ELF-1 (cell line): ENCODE data around the gene GGA3.
A peak's percentile ranks its signal among the peaks of the same experiment; 100 is the strongest.

ENCODE experiments used
- DNase-seq: peaks from one replicate; pipeline ENCODE4 v3.0.0-alpha.2; 2016; ENCODE audit warnings: low read depth, low spot score

GGA3 gene

DNA sequence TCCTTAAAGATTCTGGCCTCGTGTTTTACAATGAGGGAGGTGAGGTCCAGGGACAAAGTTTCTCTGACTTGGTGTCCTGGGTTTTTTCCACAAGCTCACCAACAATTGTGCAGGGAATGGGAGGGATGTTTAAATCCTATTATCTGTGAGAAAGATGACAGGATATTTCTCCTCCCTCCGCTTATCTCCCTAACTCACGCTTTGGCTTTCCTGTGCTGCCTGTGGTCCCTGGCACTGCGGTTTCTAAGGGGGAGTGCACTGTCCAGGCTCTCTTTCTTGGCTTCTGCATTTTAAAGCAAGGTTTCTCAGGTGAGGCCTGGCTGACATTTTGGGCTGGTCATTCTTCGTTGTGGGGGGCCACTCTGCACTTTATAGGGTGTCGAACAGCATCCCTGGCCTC lies 16.4 kb downstream of the GGA3 start:
- no peak for DNase-seq

DNA sequence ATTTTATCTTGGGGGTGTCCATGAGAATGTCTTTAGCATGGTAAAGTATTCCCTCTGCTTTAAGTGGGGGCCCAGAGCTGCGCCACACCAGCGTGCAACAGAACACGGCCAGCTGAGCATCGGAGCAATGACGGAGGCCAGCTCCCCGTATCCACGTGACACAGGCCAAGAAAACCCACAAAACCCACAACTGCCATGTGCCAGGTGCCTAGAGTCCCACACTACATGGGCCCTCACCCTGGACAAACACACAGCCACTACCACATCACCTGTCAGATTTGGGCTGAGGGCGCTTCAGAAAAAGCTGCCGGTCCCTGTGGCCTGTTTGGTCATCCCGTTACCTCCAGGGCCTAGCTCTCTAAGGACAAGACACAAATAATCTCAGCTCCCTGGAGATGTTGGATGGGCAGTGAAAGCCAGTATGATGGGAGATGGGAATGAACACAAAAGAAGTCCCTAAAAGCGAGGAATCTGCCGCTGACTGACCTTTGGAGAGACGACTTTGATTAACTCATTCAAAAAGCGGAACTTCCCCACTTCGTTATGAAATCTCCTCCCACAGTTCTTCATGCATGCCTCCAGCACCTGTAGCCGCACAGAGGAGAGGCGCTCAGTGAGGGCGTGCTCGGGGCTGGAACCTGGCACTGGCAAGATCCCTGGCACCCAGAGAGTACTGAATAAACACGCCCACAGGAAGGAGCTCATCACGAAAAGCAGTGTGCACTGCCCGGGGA lies 17.1 kb downstream of the GGA3 start:
- DNase-seq: no peak

DNA sequence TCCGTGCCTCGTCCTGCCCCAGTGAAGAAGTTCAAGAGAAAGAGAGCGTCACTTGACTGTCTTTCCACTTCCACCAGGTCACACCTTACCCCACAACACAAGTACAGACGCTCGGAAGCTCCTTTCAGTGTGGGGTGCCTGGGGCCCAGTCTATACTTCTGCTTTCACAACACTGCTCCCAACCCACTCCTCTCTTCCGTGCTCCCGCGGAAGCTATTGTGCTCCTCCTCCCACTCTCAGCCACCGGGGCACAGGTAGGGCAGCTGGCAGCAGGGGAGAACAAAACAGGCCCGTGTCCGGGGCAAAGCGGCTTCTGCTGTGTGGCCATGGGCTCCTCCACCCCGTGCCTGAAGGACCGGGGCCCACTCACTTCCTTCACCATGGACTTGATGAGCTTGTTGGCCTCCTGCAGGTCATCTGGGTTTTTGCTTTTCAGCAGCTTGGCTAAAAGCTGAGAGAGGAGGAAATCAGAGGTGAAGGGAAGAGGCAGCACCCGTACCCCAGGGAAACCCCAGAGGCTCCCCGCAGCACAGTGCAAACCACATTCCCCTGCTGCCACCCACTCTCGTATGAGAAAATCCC lies 18.9 kb downstream of the GGA3 start:
- no peak for DNase-seq

DNA sequence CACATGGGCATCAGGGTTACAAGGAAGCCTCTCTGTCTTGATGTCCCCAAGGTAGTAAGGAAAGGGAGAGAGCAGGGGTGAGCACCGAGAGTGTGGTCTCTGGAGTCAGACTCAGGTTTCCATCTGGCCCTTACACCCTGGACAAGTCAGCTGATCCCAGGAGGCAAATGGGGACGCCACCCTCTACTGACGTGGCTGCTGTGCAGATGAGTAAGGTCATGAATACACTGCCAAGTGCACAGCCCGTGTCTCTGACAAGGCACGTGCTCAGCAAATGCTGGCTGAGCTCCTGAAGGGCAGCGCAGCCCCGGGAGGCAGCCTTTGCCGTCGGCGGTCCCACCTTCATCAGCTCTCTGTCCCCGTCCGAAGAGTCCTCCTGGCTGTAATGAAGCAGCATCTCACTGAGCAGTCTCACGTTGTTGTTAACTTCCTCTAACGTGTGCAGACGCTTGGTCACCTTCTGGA lies 19.4 kb downstream of the GGA3 start:
- no peak for DNase-seq

DNA sequence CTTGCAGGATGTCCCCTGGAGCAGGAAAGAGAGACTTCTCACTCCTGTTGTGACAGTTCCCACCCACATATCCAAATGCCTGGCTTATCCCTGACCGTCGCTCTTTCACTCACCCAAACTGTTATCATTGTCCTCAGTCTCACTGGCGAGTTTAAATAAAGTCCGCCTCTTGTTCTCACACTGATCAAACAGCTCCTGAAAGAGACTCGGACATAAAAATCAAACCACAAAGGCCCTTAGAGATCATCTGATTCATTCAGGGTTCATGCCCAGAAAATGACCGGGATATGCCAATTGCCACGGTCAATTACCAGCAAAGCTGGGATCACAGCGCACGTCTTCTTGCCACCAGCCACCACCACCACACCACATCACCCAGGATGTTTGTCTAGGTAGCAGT lies 19.9 kb downstream of the GGA3 start:
- no peak for DNase-seq

DNA sequence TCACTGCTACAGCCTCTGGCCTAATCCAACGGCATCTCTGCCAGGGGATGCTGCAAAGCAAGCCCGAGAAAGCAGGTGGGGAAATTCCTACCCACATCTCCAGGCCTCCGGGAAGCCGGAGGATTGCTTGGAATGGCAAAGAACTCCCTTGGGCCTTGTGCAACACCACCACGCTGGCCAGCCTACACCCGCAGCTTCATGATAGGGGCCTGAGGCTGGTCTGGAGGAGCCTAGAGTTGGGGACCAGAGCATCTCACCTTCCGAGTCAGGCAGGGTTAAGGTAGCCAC lies 20.3 kb downstream of the GGA3 start:
- no peak for DNase-seq

DNA sequence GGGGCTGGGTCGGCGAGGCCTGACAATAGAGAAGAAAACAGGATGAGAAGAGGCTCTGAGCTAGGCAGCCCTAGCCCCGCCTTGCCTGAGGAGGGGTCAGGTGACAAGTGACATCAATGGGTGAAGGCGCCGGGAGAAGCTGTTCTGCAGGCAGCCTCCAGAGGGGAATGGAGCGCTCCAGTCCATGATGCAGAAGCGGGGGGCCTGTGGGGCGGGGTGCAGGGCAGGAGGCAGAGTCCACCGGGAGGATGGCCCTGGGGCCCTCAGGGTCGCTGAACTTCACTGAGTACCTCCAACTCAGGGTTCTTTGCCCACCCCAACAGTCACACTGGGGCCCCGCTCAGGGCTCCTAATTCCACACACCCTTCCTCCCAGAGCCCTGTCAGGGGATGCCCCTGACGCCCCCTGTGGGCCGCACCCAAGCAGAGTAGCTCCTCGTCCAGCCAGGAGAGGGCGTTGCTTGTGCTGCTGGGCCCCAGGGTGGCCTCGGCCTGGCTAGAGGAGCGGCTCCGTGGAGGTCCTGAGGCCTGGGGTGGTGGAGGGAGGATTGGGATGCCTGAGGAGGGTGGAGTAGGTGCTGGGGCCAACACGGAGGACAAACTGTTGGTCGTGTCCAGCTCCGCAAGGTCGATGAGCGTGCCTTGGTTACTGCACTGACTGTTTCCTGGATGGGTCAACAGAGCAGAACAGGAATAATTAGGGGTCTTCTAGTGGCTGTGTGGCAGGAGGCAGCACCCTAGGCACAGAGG lies 20.8 kb downstream of the GGA3 start:
- peak; percentile 89 for DNase-seq

DNA sequence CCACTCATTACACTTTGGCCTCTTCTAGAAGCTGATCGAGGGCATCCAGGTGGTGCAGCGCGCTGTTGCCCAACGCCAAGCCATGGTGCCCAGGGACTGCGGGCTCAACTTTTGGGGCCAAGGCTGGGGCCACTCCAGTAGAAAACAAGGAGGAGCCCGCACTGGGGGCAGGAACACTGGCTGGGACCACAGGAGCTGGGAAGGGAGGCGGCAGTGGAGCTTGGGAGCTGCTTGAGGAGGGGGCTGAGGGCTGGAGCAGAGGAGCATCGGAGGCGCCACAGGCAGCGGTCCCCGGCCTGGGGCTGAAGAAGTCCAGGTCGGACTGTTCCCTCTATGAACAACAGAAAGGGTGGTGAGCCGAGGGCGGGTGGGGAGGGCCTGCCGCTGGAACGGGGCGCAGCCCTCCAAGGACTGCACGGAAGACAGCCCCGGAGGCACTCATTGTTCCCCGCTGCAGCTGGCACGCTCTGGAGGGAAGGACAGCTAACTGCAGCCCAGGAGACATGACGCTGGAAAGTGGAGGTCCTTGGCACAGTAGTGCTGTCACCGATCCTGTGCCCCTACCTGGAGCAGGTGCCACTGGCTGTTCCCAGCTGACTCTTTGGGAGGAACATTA lies 21.5 kb downstream of the GGA3 start:
- DNase-seq: no peak

DNA sequence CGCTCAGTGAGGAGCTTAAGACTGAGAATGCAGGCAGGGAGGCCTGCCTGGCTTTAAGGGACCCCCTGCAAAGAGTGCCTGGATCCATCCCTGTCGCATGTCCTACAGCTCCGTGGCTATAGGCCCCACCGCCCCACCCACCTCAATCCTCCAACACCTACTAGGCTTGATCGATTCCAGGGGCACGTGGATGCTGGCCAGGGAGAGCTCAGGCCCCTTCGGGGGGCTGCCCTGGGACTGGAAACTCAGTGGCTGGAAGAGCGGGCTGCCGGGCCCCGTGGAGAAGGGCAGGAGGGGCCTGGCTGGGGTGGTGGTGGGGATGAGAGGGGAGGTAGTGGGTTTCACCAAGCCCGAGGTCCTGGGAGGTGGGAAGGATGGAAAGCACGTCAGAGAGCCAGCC lies 22.2 kb downstream of the GGA3 start:
- no peak for DNase-seq

DNA sequence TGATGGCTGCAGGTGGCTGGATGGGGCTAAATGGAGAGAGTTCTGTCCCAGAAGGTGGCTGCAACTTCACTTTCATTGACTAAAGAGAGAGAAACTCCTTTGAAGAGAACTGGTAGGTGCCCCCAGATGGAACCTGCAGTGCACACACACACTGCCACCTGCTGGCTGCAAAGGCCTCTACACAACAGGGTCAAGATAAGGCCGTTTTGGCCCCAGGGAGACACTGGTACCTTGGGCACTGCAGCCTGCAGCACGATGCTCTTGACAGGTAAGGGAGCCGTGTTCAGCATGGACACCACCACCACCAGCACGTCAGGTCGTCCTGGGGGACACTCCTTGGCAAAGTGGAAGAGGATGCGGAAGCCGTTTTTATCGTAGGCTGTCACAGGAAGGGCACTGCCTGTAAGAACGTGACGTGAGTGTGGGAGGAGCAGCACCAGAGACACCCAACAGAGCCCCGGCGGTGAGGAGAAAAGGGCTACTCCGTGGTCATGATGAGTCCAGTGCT lies 22.7 kb downstream of the GGA3 start:
- peak; percentile 74 for DNase-seq

DNA sequence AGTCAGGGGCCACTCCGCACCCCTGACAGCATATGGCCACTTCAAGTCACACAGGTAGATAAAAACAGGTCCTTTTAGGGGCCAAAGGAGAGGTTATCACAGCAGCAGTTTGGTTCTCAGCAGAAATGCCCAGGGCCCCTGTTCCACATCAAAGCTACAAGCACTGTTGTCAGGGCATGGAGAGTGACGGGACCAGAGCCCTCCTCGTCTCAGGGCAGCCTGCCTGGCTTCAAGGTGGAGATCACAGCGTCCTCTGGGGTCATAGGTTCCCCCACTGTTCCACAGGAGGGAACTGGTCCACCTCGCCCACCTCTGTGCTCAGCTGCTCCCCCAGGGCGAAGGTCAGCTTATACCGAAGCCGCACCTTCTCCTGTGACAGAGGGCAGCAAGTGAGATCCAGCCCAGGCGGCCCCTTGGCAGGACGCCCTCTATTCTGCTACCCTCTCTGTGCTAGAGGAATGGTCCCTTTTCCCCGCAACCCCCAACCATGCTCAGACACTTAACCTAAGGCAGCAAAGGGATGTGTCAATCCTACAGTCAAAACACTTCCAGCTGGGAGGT lies 23.3 kb downstream of the GGA3 start:
- DNase-seq: no peak

DNA sequence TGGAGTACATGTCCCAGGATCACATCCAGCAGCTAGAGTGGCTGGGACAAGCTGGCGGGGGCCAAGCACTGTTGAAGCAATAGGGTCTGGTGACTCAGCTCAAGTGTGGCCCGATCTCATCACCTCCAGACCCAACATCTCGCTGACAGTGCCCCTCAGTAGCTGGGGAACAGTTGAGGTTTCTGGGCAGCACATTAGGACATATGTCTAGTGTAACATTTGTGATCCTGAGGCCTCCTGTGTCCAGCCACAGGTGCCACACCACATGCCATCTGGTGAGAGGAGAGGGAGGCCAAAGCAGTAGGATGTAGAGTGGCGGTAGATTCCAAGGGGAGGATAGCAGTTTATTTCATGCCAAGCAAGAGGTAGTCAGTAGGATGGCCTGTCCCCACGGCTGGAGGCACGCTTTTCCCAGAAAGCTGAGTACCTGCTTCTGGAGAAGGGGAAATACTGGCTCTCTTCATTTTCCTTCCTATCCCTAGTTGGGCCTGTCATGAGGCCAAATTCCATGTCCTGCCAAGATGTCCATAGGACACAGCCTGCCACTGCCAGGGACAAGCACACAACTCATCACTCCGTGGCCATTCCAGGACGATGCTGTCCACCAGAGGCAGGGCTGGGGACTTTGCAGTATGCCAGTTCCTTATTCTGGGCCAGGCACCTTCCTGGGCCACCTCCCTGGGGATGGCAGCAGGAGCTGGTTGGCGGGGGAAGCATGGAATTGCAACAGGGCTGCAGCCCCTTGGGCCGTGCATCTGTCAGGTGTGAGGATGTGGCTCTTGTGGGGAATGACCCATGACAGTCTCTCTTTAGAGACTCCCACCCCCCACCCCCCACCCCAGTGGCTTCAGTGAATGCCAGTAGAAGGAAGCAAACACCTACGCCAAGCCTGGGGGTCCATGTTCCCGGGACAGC lies 24.0 kb downstream of the GGA3 start:
- DNase-seq: no peak

DNA sequence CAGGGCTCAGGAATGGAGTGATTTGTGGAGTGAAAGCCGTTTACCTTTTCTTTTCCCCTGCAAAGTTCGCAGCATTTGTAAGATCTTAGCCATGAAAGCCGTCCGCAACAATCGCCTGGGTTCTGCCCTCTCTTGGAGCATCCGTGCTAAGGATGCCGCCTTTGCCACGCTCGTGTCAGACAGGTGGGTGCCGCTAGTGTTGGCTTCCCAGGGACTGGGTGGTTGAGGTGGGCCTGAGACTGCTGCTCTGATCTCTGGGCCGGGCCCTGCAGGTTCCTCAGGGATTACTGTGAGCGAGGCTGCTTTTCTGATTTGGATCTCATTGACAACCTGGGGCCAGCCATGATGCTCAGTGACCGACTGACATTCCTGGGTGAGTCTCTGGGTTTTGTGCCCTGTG lies 28.6 kb downstream of the GGA3 start:
- no peak for DNase-seq

DNA sequence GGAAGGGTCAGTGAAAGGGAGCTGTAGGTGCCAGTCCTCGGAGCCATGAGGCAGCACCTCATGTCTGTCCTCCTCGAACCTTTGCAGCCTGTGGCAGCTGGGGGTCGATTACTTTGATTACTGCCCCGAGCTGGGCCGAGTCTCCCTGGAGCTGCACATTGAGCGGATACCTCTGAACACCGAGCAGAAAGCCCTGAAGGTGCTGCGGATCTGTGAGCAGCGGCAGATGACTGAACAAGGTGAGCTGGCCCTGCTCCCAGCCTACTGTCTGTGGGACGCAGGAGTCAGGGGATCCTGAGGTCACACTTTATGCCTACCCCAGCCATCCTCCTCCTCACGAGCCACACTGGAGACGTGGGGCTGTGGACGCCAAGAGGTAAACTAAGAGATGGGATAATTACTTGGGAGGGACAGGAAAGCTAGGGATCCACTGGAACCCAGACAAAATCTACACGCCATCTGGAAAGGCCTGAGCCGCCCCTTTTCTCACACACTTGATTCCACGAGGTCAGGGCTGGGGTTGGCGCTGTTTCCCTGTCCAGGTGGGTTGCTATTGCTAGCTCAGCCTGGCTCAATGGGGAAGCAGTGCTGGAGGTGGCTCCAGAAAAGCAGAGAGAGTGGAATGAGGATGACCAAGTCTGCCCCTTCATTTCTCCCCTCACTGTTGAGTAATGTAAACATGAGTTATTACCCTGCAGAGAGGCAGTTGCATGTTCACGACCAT lies 29.5 kb downstream of the GGA3 start:
- no peak for DNase-seq

DNA sequence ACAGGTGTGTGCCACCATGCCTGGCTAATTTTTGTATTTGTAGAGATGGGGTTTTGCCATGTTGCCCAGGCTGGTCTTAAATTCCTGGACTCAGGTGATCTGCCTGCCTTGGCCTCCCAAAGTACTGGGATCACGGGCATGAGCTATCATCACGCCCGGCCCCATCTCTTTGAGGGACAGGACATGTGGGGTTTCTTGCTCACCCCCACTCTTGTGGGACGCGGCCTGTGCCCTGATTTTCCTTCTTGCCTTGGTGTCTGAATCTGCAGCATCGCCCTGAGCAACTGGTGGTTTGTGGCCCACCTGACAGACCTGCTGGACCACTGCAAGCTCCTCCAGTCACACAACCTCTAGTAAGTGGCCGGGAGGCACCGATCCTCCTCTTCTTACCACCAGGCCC lies 30.3 kb downstream of the GGA3 start:
- no peak for DNase-seq

DNA sequence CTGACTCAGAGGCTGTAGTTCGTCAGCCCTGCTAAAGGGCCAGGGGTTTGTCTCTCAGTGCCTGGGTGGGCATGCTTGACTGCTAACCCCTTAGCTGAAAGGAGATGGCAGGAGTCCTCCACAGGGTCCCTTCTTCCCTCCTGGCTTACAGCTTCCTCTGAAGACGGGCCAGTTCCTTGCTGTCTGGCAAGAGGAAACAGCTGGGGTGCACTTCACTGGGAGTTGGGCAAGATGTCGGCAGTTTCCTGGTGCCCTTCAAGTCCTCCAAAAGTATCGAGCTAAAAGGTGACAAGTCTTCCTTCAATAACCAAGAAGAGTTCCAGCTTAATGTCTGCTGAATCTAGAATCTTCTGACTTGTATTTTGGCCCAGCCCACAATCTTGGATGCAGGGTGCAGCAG lies 32.6 kb downstream of the GGA3 start:
- no peak for DNase-seq

DNA sequence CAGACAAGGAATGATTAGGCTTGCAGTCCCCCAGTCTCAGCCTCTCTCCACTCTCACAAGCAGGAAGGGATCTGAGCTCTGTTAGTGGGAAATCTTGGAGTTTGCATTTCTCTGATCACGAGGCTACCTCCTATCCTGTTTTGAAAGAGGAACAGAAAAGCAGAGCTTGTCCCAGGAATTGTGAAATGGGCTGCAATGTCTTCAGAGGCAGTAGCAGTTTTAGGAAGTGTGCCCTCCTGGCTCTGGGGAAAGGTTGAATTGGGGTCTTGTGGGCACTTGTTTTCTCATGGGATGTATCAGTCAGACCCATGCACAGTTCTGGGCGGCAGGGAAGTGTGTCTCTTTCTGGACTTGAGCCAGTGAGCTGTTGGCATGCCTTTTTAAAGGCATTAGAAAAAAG lies 33.1 kb downstream of the GGA3 start:
- no peak for DNase-seq

DNA sequence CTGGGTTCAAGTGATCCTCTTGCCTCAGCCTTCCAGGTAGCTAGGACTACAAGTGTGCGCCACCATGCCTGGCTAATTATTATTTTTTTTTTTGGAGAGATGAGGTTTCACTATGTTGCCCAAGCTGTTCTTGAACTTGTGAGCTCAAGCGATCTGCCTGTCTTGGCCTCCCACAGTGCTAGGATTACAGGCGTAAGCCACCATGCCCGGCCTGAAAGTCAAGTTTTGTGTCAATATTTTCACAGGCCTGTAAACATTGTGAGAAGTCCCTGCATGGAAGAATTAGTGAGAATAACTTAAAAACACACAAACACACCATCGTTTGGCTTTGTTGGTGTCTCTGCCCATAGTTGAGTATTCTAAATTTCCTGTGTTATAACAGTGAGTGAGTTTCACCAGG lies 33.7 kb downstream of the GGA3 start:
- no peak for DNase-seq

DNA sequence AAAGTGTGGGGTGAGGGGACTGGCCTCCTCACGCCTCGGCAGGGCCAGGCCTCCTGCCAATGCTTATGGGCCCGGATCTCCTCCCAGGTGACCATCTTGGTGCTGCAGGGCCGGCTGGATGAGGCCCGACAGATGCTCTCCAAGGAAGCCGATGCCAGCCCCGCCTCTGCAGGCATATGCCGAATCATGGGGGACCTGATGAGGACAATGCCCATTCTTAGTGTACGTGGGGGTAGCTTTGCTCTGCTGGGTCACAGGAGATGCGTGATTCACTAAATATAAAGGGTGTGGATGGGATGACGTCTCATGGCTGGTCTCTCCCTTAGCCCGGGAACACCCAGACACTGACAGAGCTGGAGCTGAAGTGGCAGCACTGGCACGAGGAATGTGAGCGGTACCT lies 36.4 kb downstream of the GGA3 start:
- no peak for DNase-seq

DNA sequence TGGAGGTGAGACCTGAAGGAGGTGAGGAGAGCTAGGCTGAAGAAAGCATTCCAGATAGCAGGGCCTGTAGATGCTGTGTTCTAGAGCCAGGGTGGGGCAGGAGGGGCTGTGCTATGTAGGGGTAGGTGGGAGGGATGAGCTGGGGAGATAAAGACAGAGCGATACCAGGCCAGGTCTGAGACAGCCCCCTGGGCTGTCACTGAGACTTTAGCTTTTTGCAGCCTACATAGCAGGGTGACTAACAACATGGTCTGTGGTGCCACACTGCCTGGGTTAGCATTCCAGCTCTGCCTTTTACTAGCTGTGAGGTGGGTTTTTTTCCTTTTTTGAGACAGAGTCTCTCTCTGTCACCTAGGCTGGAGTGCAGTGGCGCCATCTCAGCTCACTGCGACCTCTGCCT lies 41.6 kb downstream of the GGA3 start:
- no peak for DNase-seq

DNA sequence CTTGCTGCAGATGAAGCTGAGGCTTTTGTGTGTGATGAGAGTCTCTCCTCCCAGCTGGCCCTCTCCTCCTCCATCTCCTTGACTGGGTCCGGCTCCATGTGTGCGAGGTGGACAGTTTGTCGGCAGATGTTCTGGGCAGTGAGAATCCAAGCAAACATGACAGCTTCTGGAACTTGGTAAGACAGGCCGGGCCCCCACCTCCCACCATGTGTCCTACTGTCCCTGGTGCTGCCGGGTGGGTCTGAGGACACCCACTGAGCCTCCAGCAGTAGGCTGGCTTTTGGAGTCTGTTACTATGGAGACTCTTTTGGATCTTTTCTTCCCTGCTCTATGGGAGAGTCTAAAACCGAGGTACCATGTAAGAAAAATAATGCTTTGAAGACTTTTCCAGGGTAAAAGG lies 43.3 kb downstream of the GGA3 start:
- DNase-seq: no peak
